Gastroesophageal sphincter (tissue), 4 donors: ENCODE results near the gene SMAGP. TPM values are rescaled to one million over a fixed set of nuclear protein-coding genes. Genes with fewer than 3 reads are reported as not detected.

Experiments
- ATAC-seq: fragments of 150-250 bp; one replicate; pipeline ENCODE4 v1.9.1; 2016; ENCODE audit warnings: mild to moderate bottlenecking, moderate library complexity
- H3K27ac ChIP-seq, 4 donors: fragments of 200-600 bp; sonication (generic) in 3 of 4; 1 replicate in 3 of 4; 2 replicates in 1 of 4; pipeline ENCODE4 v1.5.1; 2016 to 2019
- H3K27me3 ChIP-seq: fragments of 200-600 bp; sonication (generic); one replicate; pipeline ENCODE4 v1.5.1; 2019
- H3K36me3 ChIP-seq, 2 donors: fragments of 200-600 bp; sonication (generic); one replicate each; pipeline ENCODE4 v1.5.1; 2019; ENCODE audit warnings: control low read depth in 1 of 2
- H3K4me1 ChIP-seq, 3 donors: fragments of 200-600 bp; sonication (generic); 1 replicate in 2 of 3; 2 replicates in 1 of 3; pipeline ENCODE4 v1.5.1; 2016 to 2019; ENCODE audit warnings: control low read depth in 2 of 3
- H3K4me3 ChIP-seq, 2 donors: fragments of 200-600 bp; sonication (generic); one replicate each; pipeline ENCODE4 v1.5.1; 2019; ENCODE audit warnings: mild to moderate bottlenecking in 1 of 2, moderate library complexity in 1 of 2
- H3K9me3 ChIP-seq, 3 donors: fragments of 200-600 bp; sonication (generic); one replicate each; pipeline ENCODE4 v1.5.1; 2017 to 2019; ENCODE audit warnings: control low read depth in 2 of 3
- EP300 ChIP-seq: sonication (generic); formaldehyde crosslinking; IDR thresholded peaks from one replicate; pipeline ENCODE4 v1.6.1; 2017; ENCODE audit warnings: antibody characterized with exemption, mild to moderate bottlenecking
- POLR2A ChIP-seq, 2 donors: fragments of 450-650 bp; IDR thresholded peaks; one replicate each; pipeline ENCODE4 v1.6.1; 2017; ENCODE audit warnings: antibody characterized with exemption in 2 of 2, mild to moderate bottlenecking in 2 of 2, moderate library complexity in 1 of 2
- POLR2AphosphoS5 ChIP-seq: sonication (generic); formaldehyde crosslinking; IDR thresholded peaks from one replicate; pipeline ENCODE4 v1.6.1; 2017; ENCODE audit warnings: antibody characterized with exemption
- WGBS, 2 donors: methylation state at CpG; one replicate each; pipeline ENCODE4 v1.1.5; 2018; ENCODE audit warnings: low coverage in 1 of 2; 5-methylcytosine and 5-hydroxymethylcytosine counted together
- total RNA-seq, 4 donors: library from RNA; depleted of rRNA; stranded (reverse); fragments of >200 nt; gene quantifications; one replicate each; pipeline ENCODE4 v1.1.0, GENCODE V29; 2016
- TF ChIP-seq, protein P1 (sequence below), 4 experiments: fragments of 200-600 bp in 2 of 4; fragments of 450-650 bp in 2 of 4; sonication (generic) in 1 of 4; IDR thresholded peaks; one replicate each; pipeline ENCODE4 v1.5.1; 2017 to 2019; ENCODE audit warnings: antibody characterized with exemption in 4 of 4, mild to moderate bottlenecking in 2 of 4, moderate library complexity in 2 of 4

The SMAGP gene
- total RNA-seq, 4 donors from 2014 or later = 1.2 to 8.0 (median 3.6) TPM

DNA sequence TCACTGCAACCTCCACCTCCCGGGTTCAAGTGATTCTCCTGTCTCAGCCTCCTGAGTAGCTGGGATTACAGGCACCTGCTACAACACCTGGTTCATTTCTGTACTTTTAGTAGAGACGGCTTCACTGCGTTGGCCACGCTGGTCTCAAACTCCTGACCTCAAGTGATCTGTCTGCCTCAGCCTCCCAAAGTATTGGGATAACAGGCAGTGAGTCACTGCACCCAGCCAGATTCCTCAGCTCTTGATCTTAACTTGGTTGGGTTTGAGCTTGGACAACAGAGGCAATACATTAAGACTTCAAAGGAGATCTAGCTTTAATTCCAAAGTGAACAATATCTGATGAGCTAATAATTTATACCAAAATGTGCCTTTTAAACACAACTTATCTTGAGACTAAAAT lies 25.9 kb downstream of the SMAGP start:
- H3K36me3 ChIP-seq = peaks cover 0 to 63% of the 10 kb centered on the region in 2 donors
- H3K4me1 ChIP-seq = peaks cover 3 to 57% (median 11%) of the 10 kb centered on the region in 3 donors
- no peak overlapping the region for H3K27ac ChIP-seq
- ATAC-seq = no peak
- H3K4me3 ChIP-seq = no peak overlapping the region
- TF ChIP-seq, protein P1, sequence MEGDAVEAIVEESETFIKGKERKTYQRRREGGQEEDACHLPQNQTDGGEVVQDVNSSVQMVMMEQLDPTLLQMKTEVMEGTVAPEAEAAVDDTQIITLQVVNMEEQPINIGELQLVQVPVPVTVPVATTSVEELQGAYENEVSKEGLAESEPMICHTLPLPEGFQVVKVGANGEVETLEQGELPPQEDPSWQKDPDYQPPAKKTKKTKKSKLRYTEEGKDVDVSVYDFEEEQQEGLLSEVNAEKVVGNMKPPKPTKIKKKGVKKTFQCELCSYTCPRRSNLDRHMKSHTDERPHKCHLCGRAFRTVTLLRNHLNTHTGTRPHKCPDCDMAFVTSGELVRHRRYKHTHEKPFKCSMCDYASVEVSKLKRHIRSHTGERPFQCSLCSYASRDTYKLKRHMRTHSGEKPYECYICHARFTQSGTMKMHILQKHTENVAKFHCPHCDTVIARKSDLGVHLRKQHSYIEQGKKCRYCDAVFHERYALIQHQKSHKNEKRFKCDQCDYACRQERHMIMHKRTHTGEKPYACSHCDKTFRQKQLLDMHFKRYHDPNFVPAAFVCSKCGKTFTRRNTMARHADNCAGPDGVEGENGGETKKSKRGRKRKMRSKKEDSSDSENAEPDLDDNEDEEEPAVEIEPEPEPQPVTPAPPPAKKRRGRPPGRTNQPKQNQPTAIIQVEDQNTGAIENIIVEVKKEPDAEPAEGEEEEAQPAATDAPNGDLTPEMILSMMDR (IDR thresholded peaks at IDR 0.05) = no peak
- TF ChIP-seq POLR2A (IDR thresholded peaks at IDR 0.05) (no peak), POLR2AphosphoS5 (peak; percentile 30), EP300 (no peak)
- WGBS, 2 donors = 76 to 86% methylated on average over 4 of the region's 4 CpGs
- no peaks in the 10 kb centered on the region for H3K9me3 ChIP-seq
- no peaks in the 10 kb centered on the region for H3K27me3 ChIP-seq

DNA sequence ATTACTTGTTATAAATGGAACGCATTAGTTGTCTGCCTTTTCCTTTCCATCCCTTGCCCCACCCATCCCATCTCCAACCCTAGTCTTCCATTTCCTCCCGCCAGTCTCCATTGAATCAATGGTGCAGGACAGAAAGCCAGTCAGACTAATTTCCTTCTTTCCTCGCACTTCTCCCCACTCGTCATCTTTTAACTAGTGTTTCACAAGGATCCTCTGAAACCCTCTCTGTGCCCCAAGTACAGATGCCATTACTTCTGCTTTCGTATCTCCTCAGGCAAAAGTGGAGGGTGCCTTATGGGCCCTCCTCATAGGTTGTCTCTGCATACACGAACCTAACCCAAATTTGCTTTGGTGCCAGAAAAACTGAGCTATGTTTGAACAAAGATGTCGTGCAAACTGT lies 27.3 kb downstream of the SMAGP start:
- peaks cover 0 to 63% of the 10 kb centered on the region in 2 donors for H3K36me3 ChIP-seq
- H3K27ac ChIP-seq = no peak overlapping the region
- 59 to 66% methylated on average over 6 to 7 of the region's 7 CpGs for WGBS, 2 donors
- no peaks in the 10 kb centered on the region for H3K27me3 ChIP-seq
- peaks cover 3 to 61% (median 11%) of the 10 kb centered on the region in 3 donors for H3K4me1 ChIP-seq
- H3K9me3 ChIP-seq = no peaks in the 10 kb centered on the region
- TF ChIP-seq, protein P1 (IDR thresholded peaks at IDR 0.05) = no peak
- TF ChIP-seq POLR2AphosphoS5 (no peak), EP300 (no peak), POLR2A (IDR thresholded peaks at IDR 0.05) (no peak)
- no peak for ATAC-seq
- no peak overlapping the region for H3K4me3 ChIP-seq

DNA sequence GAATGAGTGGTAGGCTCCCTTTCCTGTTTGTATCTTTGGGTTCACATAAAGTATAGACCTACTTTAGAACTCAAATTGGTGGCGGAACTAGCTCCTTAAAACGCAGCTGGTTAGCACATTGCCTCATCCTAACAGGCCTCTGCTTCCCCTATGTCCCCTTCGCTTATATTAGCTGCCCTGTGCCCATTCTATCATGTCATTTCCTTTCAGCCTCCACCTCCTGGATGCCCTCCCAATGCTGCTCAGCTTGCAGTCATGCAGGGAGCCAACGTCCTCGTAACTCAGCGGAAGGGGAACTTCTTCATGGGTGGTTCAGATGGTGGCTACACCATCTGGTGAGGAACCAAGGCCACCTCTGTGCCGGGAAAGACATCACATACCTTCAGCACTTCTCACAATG lies 28.1 kb downstream of the SMAGP start:
- no peaks in the 10 kb centered on the region for H3K27me3 ChIP-seq
- no peak for ATAC-seq
- peaks cover 3 to 55% (median 11%) of the 10 kb centered on the region in 3 donors for H3K4me1 ChIP-seq
- H3K4me3 ChIP-seq = no peak overlapping the region
- TF ChIP-seq POLR2AphosphoS5 (no peak), POLR2A (IDR thresholded peaks at IDR 0.05) (no peak), EP300 (no peak)
- TF ChIP-seq, protein P1 (IDR thresholded peaks at IDR 0.05) = no peak
- H3K36me3 ChIP-seq = peaks cover 0 to 63% of the 10 kb centered on the region in 2 donors
- no peaks in the 10 kb centered on the region for H3K9me3 ChIP-seq
- 80 to 88% methylated on average over 3 to 7 of the region's 7 CpGs for WGBS, 2 donors
- no peak overlapping the region for H3K27ac ChIP-seq

DNA sequence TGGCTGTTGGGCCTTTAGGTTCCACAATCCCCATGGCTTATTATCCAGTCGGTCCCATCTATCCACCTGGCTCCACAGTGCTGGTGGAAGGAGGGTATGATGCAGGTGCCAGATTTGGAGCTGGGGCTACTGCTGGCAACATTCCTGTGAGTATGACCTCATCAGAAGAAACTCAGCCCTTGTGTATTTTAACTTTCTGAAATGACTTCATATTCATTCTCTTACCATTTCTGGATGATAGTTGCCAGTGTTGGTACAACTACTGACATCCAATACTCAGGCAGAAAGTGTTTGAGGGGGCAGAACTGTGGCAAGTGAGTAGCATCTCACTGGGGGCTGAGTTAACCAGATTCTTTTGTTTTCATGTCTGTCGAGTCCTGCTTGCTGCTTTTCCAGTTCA lies 29.2 kb downstream of the SMAGP start:
- 57 to 60% methylated on average over 1 of the region's 2 CpGs for WGBS, 2 donors
- no peak for ATAC-seq
- H3K4me1 ChIP-seq = peaks cover 3 to 50% (median 11%) of the 10 kb centered on the region in 3 donors
- no peaks in the 10 kb centered on the region for H3K27me3 ChIP-seq
- peak overlapping the region in 3 of 4 donors; percentile 17 to 100 (median 21) for H3K27ac ChIP-seq
- peaks cover 0 to 59% of the 10 kb centered on the region in 2 donors for H3K36me3 ChIP-seq
- no peaks in the 10 kb centered on the region for H3K9me3 ChIP-seq
- TF ChIP-seq EP300 (no peak), POLR2AphosphoS5 (no peak), POLR2A (IDR thresholded peaks at IDR 0.05) (no peak)
- TF ChIP-seq, protein P1 (IDR thresholded peaks at IDR 0.05) = no peak
- peak overlapping the region in 1 of 2 donors; percentile 88 for H3K4me3 ChIP-seq

DNA sequence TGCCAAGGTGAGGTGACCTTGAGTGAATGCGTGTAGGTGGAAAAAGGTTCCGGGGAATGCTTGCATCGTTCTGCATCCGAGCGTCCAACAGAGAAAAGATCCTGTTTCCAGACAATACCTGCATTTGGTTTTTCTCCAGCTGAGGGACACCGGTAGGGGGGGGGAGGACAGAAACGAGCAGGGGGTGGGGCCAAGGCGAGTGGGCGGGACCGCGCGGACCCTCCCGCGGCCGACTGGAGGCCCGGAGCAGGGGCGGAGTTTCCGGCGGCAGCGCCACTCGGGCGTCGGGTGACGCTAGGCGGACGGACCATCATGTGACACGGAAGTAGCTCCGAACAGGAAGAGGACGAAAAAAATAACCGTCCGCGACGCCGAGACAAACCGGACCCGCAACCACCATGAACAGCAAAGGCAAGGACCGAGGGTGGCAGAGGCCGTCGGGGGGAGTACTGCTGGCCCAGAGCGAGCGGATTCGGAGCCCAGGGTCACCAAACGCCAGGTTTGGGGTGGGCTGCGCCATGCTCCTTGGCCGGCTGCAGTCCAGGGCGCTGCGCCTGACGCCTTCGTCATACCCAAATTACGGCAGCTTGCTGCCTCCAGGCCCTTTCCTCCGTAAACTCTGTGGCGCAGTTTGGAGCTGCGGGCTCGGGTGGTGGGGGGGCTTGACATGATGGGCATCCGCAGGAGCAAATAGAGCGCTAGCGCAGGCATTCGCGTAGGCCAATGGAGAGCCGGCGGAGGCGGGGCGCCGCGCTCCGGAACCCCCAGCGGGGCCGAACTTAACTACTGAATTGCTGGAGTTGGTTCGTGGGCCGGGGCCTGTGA lies 31.5 kb downstream of the SMAGP start, which contains the start of gene DAZAP2:
TSS of gene DAZAP2 (plus strand) at position 317 of the 825 bp plus-strand sequence. CDS start at position 399, 82 bp downstream.
- Histone ChIP-seq H3K4me1 (peaks cover 3 to 47% (median 11%) of the 10 kb centered on the region in 3 donors), H3K27ac (peak within 1 kb of the TSS; percentile 93 to 100 (median 100)), H3K4me3 (peak within 1 kb of the TSS; percentile 72 to 88), H3K27me3 (no peaks in the 10 kb centered on the region), H3K36me3 (peaks cover 0 to 38% of the 10 kb centered on the region in 2 donors), H3K9me3 (no peaks in the 10 kb centered on the region)
- peak; percentile 90 to 97 for TF ChIP-seq POLR2A (IDR thresholded peaks at IDR 0.05)
- TF ChIP-seq, protein P1 (IDR thresholded peaks at IDR 0.05) = peak in 3 of 4 experiments; percentile 9 to 38 (median 26)
- TF ChIP-seq EP300 = no peak
- peak; percentile 99 for TF ChIP-seq POLR2AphosphoS5
- ATAC-seq = peak; percentile 98
- WGBS, 2 donors = 0% methylated on average over 13 of the region's 70 CpGs; no CpG with 5 or more reads in 1 of the 2 donors
